ES-I3 (cell line): ENCODE results near the gene SSH2.

ENCODE experiments used
- H3K36me3 ChIP-seq: 2 replicates; pipeline ENCODE4 v1.6.1; 2013; ENCODE audit warnings: mild to moderate bottlenecking, low read length, control low read depth, moderate library complexity; ENCODE audit not compliant: insufficient read depth
- H3K4me1 ChIP-seq: 2 replicates; pipeline ENCODE4 v1.6.1; 2013; ENCODE audit warnings: mild to moderate bottlenecking, control low read depth, low read length; ENCODE audit not compliant: insufficient read depth
- H3K9ac ChIP-seq: 2 replicates; pipeline ENCODE4 v1.6.1; 2013; ENCODE audit warnings: low read depth, mild to moderate bottlenecking, low read length, moderate library complexity
- H3K9me3 ChIP-seq: 2 replicates; pipeline ENCODE4 v1.6.1; 2013; ENCODE audit warnings: mild to moderate bottlenecking, low read length, moderate library complexity; ENCODE audit not compliant: control insufficient read depth, insufficient read depth

Gene SSH2

GRCh38 chr17:29579866-29580771, 349.9 kb downstream of the SSH2 start:
- no peaks in the 10 kb centered on the region for H3K9me3 ChIP-seq
- H3K36me3 ChIP-seq: no peaks in the 10 kb centered on the region
- no peak overlapping the region for H3K9ac ChIP-seq
- H3K4me1 ChIP-seq: peaks cover 10% of the 10 kb centered on the region; the same call in 1 of the 2 replicates

DNA sequence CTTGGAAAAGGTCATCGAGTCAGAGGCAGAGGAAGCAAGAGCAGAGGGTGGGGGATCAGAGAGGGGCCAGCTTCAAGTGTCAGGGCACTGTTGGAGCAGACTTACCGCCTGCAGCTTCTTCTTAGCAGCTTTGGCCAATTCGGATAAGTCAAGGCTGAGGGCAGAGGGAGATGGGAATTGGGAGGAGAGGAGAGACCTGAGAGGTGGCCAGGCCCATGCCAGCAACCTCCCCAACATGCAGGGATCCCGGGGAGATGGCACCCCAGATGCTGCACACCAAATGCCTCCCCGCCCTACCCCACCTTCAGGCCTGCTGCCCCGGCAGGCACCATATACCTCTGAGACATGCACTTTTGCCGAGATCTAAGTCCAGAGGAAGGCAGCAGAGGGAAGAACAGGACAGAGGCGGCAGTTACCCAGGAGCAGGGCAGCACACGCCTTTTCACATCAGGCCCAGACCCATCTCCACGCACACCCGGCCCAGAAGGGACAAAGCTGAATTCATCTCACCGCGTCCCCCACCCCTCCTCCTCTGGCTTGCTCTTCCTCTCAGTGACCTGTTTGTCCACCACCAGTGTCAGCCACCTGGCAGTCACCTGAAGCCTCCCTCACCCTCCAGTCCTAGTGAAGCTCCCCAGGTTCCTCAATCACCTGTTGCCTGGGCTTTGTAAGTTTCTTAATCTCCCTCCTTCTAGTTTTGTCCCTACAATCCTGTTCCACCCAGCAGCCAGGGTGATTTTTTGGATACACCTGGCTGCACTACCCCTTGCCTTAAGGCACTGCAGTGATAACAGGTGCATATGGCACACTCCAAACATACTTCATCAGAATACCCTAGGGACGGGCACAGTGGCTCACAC, 351.2 kb downstream of the SSH2 start:
- H3K4me1 ChIP-seq: no peaks in the 10 kb centered on the region
- no peak overlapping the region for H3K9ac ChIP-seq

DNA sequence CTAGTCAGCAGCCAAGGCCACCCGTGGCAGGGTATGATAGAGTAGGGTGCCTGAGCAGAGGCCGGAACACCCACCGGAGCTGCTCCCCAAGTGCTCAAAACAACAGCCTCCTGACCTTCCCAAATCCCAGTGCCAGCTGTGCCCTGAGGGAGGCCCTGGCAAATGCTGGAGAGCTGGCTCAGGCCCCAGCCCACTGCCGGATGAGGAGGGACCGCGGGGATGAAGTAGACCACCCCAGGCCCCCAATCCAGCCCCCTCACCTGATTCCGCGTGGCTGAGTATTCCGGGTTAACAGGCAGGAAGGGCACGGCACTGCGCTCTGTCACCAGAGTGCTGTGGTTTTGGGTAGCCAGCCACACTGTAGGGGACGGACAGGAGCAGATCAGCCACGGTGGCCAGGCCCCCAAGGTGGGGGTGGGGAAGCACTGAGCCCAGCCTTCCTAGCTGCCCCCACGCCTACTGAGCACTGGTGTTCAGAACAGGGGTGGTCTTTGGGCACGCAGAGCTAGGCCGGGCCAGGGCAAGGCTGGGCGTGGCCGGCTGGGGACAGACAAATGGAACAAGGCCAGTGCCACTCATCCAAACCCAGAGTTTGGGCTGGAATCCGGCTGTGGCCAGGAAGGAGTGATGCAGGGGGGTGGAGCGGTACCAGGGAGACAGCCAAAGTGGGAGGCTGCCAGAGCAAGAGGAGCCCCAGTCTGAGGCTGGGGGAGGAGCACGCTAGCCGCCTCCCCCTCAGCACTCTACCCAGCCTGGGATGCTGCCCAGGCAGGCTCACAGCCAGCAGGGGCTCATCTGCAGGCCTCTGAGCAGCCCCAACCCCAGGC, 352.4 kb downstream of the SSH2 start:
- H3K36me3 ChIP-seq: no peaks in the 10 kb centered on the region

More for the DNA sequence above, 351.2 kb downstream of the SSH2 start:
- H3K36me3 ChIP-seq: no peaks in the 10 kb centered on the region
- H3K9me3 ChIP-seq: no peaks in the 10 kb centered on the region

DNA sequence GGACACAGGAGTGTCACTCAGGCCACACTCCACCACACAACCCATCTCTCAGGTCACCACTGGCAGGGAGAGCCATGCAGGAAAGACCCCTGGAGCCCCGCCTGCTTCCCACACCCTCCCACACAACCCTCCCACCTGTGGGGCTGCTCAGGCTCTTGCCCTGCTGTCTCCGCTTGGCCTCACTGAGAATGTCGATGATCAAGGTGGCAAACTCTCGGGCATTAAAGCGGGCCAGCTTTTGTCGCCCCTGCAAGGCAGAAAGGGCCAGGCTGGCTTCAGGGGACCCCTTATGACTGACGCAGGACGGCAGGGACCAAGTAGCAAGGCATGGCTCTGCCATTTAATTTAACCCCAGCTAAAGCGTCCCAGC, 353.0 kb downstream of the SSH2 start:
- Histone ChIP-seq H3K4me1 (peaks cover 3% of the 10 kb centered on the region; the same call in 1 of the 2 replicates), H3K36me3 (no peaks in the 10 kb centered on the region), H3K9ac (no peak overlapping the region), H3K9me3 (no peaks in the 10 kb centered on the region)

More for the DNA sequence above, 352.4 kb downstream of the SSH2 start:
- Histone ChIP-seq H3K4me1 (no peaks in the 10 kb centered on the region; the same call in 1 of the 2 replicates), H3K9ac (no peak overlapping the region), H3K9me3 (no peaks in the 10 kb centered on the region)

GRCh38 chr17:29576214-29577000, 353.6 kb downstream of the SSH2 start:
- H3K4me1 ChIP-seq: peaks cover 3% of the 10 kb centered on the region; the same call in 1 of the 2 replicates
- no peak overlapping the region for H3K9ac ChIP-seq
- no peaks in the 10 kb centered on the region for H3K36me3 ChIP-seq
- H3K9me3 ChIP-seq: no peaks in the 10 kb centered on the region
